Breast epithelium (tissue), 4 donors: ENCODE data around the gene ZFYVE21. TPM values are rescaled to one million over a fixed set of nuclear protein-coding genes. Genes with fewer than 3 reads are reported as not detected.

ENCODE experiments used
- DNase-seq, 2 donors: peaks; one replicate each; pipeline ENCODE4 v3.0.0-alpha.2; 2019; ENCODE audit warnings: low spot score in 2 of 2
- H3K27ac ChIP-seq, 2 donors: fragments of 200-600 bp; sonication (generic) in 1 of 2; one replicate each; pipeline ENCODE4 v1.5.1; 2016 to 2019; ENCODE audit warnings: mild to moderate bottlenecking in 1 of 2
- H3K27me3 ChIP-seq, 2 donors: fragments of 200-600 bp; sonication (generic) in 1 of 2; one replicate each; pipeline versions ENCODE4 v1.5.1 to v1.6.0; 2017 to 2019; ENCODE audit warnings: control low read depth in 1 of 2, mild to moderate bottlenecking in 1 of 2
- H3K36me3 ChIP-seq: fragments of 200-600 bp; one replicate; pipeline ENCODE4 v1.5.1; 2019
- H3K4me1 ChIP-seq, 2 donors: fragments of 200-600 bp; sonication (generic); one replicate each; pipeline ENCODE4 v1.5.1; 2016 to 2019; ENCODE audit warnings: control low read depth in 1 of 2
- H3K4me3 ChIP-seq, 3 donors: fragments of 200-600 bp; sonication (generic); 1 replicate in 2 of 3; 2 replicates in 1 of 3; pipeline ENCODE4 v1.5.1; 2016 to 2019; ENCODE audit warnings: mild to moderate bottlenecking in 3 of 3, moderate library complexity in 2 of 3
- H3K9me3 ChIP-seq, 2 donors: fragments of 200-600 bp; sonication (generic) in 1 of 2; one replicate each; pipeline ENCODE4 v1.5.1; 2016 to 2019; ENCODE audit warnings: control low read depth in 1 of 2
- CTCF ChIP-seq, 3 donors: fragments of 450-650 bp; IDR thresholded peaks; one replicate each; pipeline ENCODE4 v1.5.1; 2016 to 2017; ENCODE audit warnings: antibody characterized with exemption in 3 of 3, mild to moderate bottlenecking in 3 of 3, moderate library complexity in 3 of 3
- POLR2A ChIP-seq: fragments of 450-650 bp; IDR thresholded peaks from one replicate; pipeline ENCODE4 v1.6.1; 2016; ENCODE audit warnings: antibody characterized with exemption, mild to moderate bottlenecking, moderate library complexity
- POLR2AphosphoS5 ChIP-seq, 3 donors: sonication (generic); formaldehyde crosslinking; IDR thresholded peaks; one replicate each; pipeline ENCODE4 v1.6.1; 2017; ENCODE audit warnings: antibody characterized with exemption in 3 of 3
- intact Hi-C: fragments of 100-400 bp; cut with DNase I; formaldehyde crosslinking; loops from one replicate; pipeline ENCODE4 v1.15.1; 2023; ENCODE audit warnings: low total_unique reads
- total RNA-seq, 3 donors: library from RNA; depleted of rRNA; stranded (reverse); fragments of >200 nt; gene quantifications; one replicate each; pipeline ENCODE4 v1.1.0, GENCODE V29; 2016

The ZFYVE21 gene
- total RNA-seq, 3 donors from 2014 or later, result 57.4 to 140 (median 96.0) TPM

- Histone ChIP-seq H3K4me1 (no peaks in the 10 kb centered on the region), H3K36me3 (peaks cover 21% of the 10 kb centered on the region), H3K9me3 (no peaks in the 10 kb centered on the region), H3K27ac (no peak overlapping the region), H3K4me3 (no peak overlapping the region), H3K27me3 (no peaks in the 10 kb centered on the region)
- TF ChIP-seq CTCF (IDR thresholded peaks at IDR 0.05) (no peak), POLR2AphosphoS5 (IDR thresholded peaks at IDR 0.05) (no peak), POLR2A (no peak)
- no peak for DNase-seq
- intact Hi-C loops, result loop anchor here (2.0 kb wide), 1 partner anchor 49 kb away; no protein-coding TSS in a partner anchor
Measured at GRCh38 chr14:103675957-103676356, 39.7 kb upstream of the ZFYVE21 start.

GRCh38 chr14:103676881-103677675, 38.5 kb upstream of the ZFYVE21 start:
- intact Hi-C loops, result no loop called here
- no peak for DNase-seq
- peaks cover 23% of the 10 kb centered on the region for H3K36me3 ChIP-seq
- no peak overlapping the region for H3K4me3 ChIP-seq
- no peaks in the 10 kb centered on the region for H3K9me3 ChIP-seq
- no peak for TF ChIP-seq CTCF (IDR thresholded peaks at IDR 0.05)
- no peak for TF ChIP-seq POLR2AphosphoS5 (IDR thresholded peaks at IDR 0.05)
- no peak for TF ChIP-seq POLR2A
- H3K27me3 ChIP-seq, result no peaks in the 10 kb centered on the region
- H3K4me1 ChIP-seq, result no peaks in the 10 kb centered on the region
- H3K27ac ChIP-seq, result no peak overlapping the region

GRCh38 chr14:103679351-103679750, 36.3 kb upstream of the ZFYVE21 start:
- no peak overlapping the region for H3K27ac ChIP-seq
- H3K36me3 ChIP-seq, result peaks cover 16% of the 10 kb centered on the region
- no peaks in the 10 kb centered on the region for H3K27me3 ChIP-seq

DNA sequence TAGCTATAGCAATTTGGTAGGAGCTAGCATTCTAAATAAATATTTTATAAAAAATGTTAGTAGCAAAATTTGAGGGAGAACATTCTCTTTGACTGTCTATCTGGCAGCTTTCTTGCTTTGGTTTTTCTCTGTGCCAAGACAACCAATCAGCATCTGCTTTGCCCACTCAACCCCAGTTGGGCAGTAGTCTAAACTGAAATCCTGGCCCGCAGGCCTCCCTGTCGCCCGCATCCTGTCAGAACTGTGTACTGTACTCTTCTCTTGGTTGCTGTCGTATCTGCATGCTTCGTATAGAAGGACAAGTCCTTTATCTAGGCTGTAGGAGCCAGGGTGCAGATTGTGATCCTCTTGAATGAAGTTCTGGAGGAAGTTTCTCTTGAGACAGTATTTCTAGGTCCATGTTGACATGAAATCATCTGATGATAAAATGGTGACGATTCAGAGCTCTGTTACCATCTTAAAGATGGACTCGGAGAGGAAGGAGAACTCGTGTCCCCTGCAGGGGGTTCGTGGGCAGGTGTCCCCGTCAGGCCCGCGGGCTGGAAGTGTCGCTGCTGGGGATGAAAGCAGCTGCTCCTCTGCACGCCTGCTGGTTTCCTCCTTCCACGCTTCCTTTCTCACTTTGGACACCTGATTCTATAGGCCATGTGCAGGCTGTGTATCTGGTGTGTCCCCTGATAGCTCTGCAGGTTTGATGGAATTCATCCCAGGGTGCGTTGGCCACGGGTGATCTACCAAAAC, 34.9 kb upstream of the ZFYVE21 start:
- intact Hi-C loops, result no loop called here
- H3K27ac ChIP-seq, result no peak overlapping the region

More at GRCh38 chr14:103679351-103679750, 36.3 kb upstream of the ZFYVE21 start:
- H3K4me1 ChIP-seq, result no peaks in the 10 kb centered on the region
- no peak for DNase-seq
- intact Hi-C loops, result no loop called here
- TF ChIP-seq CTCF (IDR thresholded peaks at IDR 0.05) (peak in 1 of 3 donors; percentile 11), POLR2AphosphoS5 (IDR thresholded peaks at IDR 0.05) (no peak)
- H3K4me3 ChIP-seq, result no peak overlapping the region
- no peaks in the 10 kb centered on the region for H3K9me3 ChIP-seq

More for the DNA sequence above, 34.9 kb upstream of the ZFYVE21 start:
- Histone ChIP-seq H3K9me3 (no peaks in the 10 kb centered on the region), H3K36me3 (peaks cover 16% of the 10 kb centered on the region), H3K4me1 (no peaks in the 10 kb centered on the region), H3K4me3 (no peak overlapping the region), H3K27me3 (no peaks in the 10 kb centered on the region)
- DNase-seq, result no peak
- no peak for TF ChIP-seq CTCF (IDR thresholded peaks at IDR 0.05)
- no peak for TF ChIP-seq POLR2A
- TF ChIP-seq POLR2AphosphoS5 (IDR thresholded peaks at IDR 0.05), result no peak
